Testis (tissue), 3 donors: Measurements from ENCODE around the gene SERPING1. TPM values are rescaled to one million over a fixed set of nuclear protein-coding genes. Genes with fewer than 3 reads are reported as not detected.
"Not testable (repeated sequence)": the region's sequence is repeated elsewhere in the genome, so short reads cannot be mapped to it uniquely, and the experiment has no call there.

Source experiments
- DNase-seq: peaks from one replicate; pipeline ENCODE4 v3.0.0-alpha.2; 2019
- H3K27ac ChIP-seq, 2 donors: fragments of 200-600 bp; sonication (generic); one replicate each; pipeline ENCODE4 v1.5.1; 2019
- H3K27me3 ChIP-seq: fragments of 200-600 bp; sonication (generic); one replicate; pipeline ENCODE4 v1.5.1; 2019
- H3K36me3 ChIP-seq: fragments of 200-600 bp; sonication (generic); one replicate; pipeline ENCODE4 v1.5.1; 2017; ENCODE audit warnings: low read depth; ENCODE audit errors: missing control alignments
- H3K4me1 ChIP-seq: fragments of 200-600 bp; sonication (generic); one replicate; pipeline ENCODE4 v1.5.1; 2019
- H3K4me3 ChIP-seq, 2 donors: fragments of 200-600 bp; sonication (generic); one replicate each; pipeline ENCODE4 v1.5.1; 2017 to 2019
- H3K9me3 ChIP-seq: fragments of 200-600 bp; sonication (generic); one replicate; pipeline ENCODE4 v1.5.1; 2017
- CTCF ChIP-seq, 3 experiments: fragments of 450-650 bp in 2 of 3; fragments of 200-600 bp in 1 of 3; sonication (generic) in 1 of 3; IDR thresholded peaks; one replicate each; pipeline ENCODE4 v1.5.1; 2016 to 2019; ENCODE audit warnings: antibody characterized with exemption in 3 of 3, mild to moderate bottlenecking in 2 of 3, moderate library complexity in 1 of 3
- POLR2A ChIP-seq: fragments of 450-650 bp; IDR thresholded peaks from one replicate; pipeline ENCODE4 v1.6.1; 2017; ENCODE audit warnings: antibody characterized with exemption, mild to moderate bottlenecking, moderate library complexity
- WGBS, 2 donors: methylation state at CpG; one replicate each; pipeline ENCODE4 v1.1.5; 2018; 5-methylcytosine and 5-hydroxymethylcytosine counted together
- intact Hi-C: fragments of 100-400 bp; cut with DNase I; formaldehyde crosslinking; loops from one replicate; pipeline ENCODE4 v1.15.1; 2023; ENCODE audit warnings: low total_unique reads
- polyA plus RNA-seq: library from polyadenylated mRNA; stranded (reverse); fragments of 350-450 nt; fragmentation: Illumina TruSeq; extraction: RNeasy Lipid Tissue Mini Kit (QIAGEN cat#74804); gene quantifications from one replicate; pipeline ENCODE4 v1.2.3, GENCODE V29; 2014; ENCODE audit warnings: low read depth, low replicate concordance; ENCODE audit not compliant: insufficient read depth
- total RNA-seq, 2 donors: library from RNA; depleted of rRNA; stranded (reverse); fragments of >200 nt; gene quantifications; one replicate each; pipeline ENCODE4 v1.2.3, GENCODE V29; 2016

The SERPING1 gene
- total and polyA plus RNA-seq, 3 donors from 2014 or later, result 53.6 to 273 (median 113) TPM

- Histone ChIP-seq H3K9me3 (no peaks in the 10 kb centered on the region), H3K4me3 (peak within 1 kb of the TSS; percentile 31 to 38), H3K27me3 (no peaks in the 10 kb centered on the region), H3K4me1 (peaks cover 36% of the 10 kb centered on the region), H3K27ac (no peak within 1 kb of the TSS), H3K36me3 (no peaks in the 10 kb centered on the region)
- TF ChIP-seq CTCF (IDR thresholded peaks at IDR 0.05), result no peak
- no peak for TF ChIP-seq POLR2A
- WGBS, 2 donors, result 11 to 15% methylated on average over 15 of the region's 15 CpGs
- peak; percentile 46 for DNase-seq
- intact Hi-C loops, result no loop called here
These were observed 52.6 kb downstream of the SERPING1 start, which contains the start of gene YPEL4 for GRCh38 chr11:57649826-57650738. TSS of gene YPEL4 (minus strand) at chr11:57649912. CDS start at chr11:57647107, 2,805 bp downstream.

- no peak for TF ChIP-seq CTCF (IDR thresholded peaks at IDR 0.05)
- H3K27me3 ChIP-seq, result no peaks in the 10 kb centered on the region
- no peak for DNase-seq
- WGBS, 2 donors, result 65 to 70% methylated on average over 5 of the region's 5 CpGs
- H3K9me3 ChIP-seq, result no peaks in the 10 kb centered on the region
- intact Hi-C loops, result no loop called here
- H3K36me3 ChIP-seq, result no peaks in the 10 kb centered on the region
- H3K4me1 ChIP-seq, result peaks cover 29% of the 10 kb centered on the region
- H3K27ac ChIP-seq, result no peak overlapping the region
- no peak overlapping the region for H3K4me3 ChIP-seq
These were observed 53.2 kb downstream of the SERPING1 start for GRCh38 chr11:57650739-57651090.

GRCh38 chr11:57651408-57651807 lies 53.9 kb downstream of the SERPING1 start:
- intact Hi-C loops, result no loop called here
- Histone ChIP-seq H3K4me1 (peaks cover 25% of the 10 kb centered on the region), H3K9me3 (no peaks in the 10 kb centered on the region), H3K4me3 (no peak overlapping the region), H3K27me3 (no peaks in the 10 kb centered on the region), H3K36me3 (no peaks in the 10 kb centered on the region), H3K27ac (no peak overlapping the region)
- DNase-seq, result no peak
- TF ChIP-seq POLR2A (no peak), CTCF (IDR thresholded peaks at IDR 0.05) (no peak)
- 80 to 85% methylated on average over 7 of the region's 7 CpGs for WGBS, 2 donors

- H3K27me3 ChIP-seq, intact Hi-C loops, H3K9me3 ChIP-seq, DNase-seq, H3K36me3 ChIP-seq, H3K4me3 ChIP-seq, H3K27ac ChIP-seq: not testable (repeated sequence)
- peaks cover 26% of the 10 kb centered on the region for H3K4me1 ChIP-seq
- WGBS, 2 donors, result 88 to 91% methylated on average over 14 of the region's 14 CpGs
These were observed 54.7 kb downstream of the SERPING1 start for GRCh38 chr11:57652230-57652629.

- intact Hi-C loops, result no loop called here
- DNase-seq, result no peak
- Histone ChIP-seq H3K4me1 (peaks cover 26% of the 10 kb centered on the region), H3K27ac (no peak overlapping the region), H3K4me3 (no peak overlapping the region), H3K27me3 (no peaks in the 10 kb centered on the region), H3K9me3 (no peaks in the 10 kb centered on the region), H3K36me3 (no peaks in the 10 kb centered on the region)
- TF ChIP-seq POLR2A, result no peak
- no peak for TF ChIP-seq CTCF (IDR thresholded peaks at IDR 0.05)
- 74 to 83% methylated on average over 3 of the region's 3 CpGs for WGBS, 2 donors
These were observed 55.2 kb downstream of the SERPING1 start for GRCh38 chr11:57652662-57653061.
